NB4 (cell line): ENCODE measurements around the gene CSNK1A1.

ENCODE experiments used
- CTCF ChIP-seq: IDR thresholded peaks from one replicate; pipeline ENCODE4 v1.5.1; 2012; ENCODE audit warnings: low read depth, low read length
- MAX ChIP-seq: IDR thresholded peaks from 2 replicates; pipeline ENCODE4 v1.6.1; 2011; ENCODE audit warnings: low read depth, low read length
- MYC ChIP-seq: IDR thresholded peaks from 2 replicates; pipeline ENCODE4 v1.6.1; 2011; ENCODE audit warnings: low read depth, low read length
- POLR2A ChIP-seq: IDR thresholded peaks from 2 replicates; pipeline ENCODE4 v1.6.1; 2011; ENCODE audit warnings: mild to moderate bottlenecking; ENCODE audit not compliant: insufficient read length; ENCODE audit errors: extremely low read depth

- TF ChIP-seq CTCF (no peak), POLR2A (no peak), MAX (no peak), MYC (no peak)
Measured at GRCh38 chr5:149567226-149567625, 16.0 kb upstream of the CSNK1A1 start.
